Measurements from ENCODE around the gene RAB11FIP4.

DNA sequence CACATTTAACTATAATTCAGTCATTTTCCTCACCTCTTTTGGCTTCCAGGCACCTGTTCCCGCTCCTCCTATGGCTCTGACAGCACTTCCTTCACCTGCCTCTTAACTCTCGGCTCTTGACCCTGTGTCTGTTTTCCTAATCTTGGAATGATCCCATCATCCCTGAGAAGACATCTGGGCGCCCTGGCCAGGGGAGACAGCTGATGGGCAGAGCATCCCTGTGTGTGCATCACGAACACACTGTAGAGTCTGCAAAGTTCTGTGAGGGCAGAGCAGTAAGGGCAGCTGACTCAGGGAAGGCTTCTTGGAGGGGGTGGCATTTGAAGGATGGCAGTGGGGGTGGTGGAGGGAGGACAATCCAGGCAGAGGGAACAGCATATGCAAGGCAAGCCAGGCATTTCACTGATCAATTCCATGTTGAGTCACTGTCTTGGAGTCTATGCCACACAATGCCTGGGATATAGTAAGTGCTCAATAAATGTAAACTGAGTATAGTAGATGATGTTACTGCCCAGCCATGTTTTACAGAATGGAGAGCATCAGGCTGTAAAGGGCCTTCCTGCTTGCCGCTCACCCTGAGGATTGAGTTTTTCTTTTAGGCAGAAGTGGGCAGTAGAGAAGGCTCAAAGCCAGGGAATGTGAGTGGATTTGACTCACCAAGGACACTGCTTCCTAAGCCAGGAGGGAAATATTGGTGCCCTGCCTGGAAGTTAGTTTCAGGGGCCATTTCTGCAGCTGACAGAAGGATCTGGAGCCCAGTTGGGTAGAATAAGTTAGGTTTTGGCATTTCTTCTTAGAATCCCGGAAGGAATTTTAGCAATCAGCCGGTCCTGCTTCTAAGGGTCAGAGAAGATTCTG lies 5.8 kb upstream of the RAB11FIP4 start:
- TF ChIP-seq POLR2A (IDR thresholded peaks at IDR 0.05; ENCODE audit: low read depth, low read length) (no peak), CTCF (IDR thresholded peaks at IDR 0.05 in 2 of 3, conservative IDR thresholded peaks at IDR 0.05 in 1 of 3; ENCODE audit: control insufficient read depth in 2 of 3, extremely low read depth in 1 of 3, insufficient read depth in 1 of 3, low read depth in 3 of 3, low read length in 3 of 3) (no peak), POLR2AphosphoS5 (IDR thresholded peaks at IDR 0.05; ENCODE audit: low read length) (no peak), IRF4 (IDR thresholded peaks at IDR 0.05; ENCODE audit: low read depth, low read length) (no peak), SIN3A (IDR thresholded peaks at IDR 0.05; ENCODE audit: low read depth, low read length) (no peak), RB1 (IDR thresholded peaks at IDR 0.05; ENCODE audit: borderline replicate concordance) (no peak), EP300 (IDR thresholded peaks at IDR 0.05; ENCODE audit: borderline replicate concordance in 1 of 2, control insufficient read depth in 1 of 2, low read depth in 2 of 2, low read length in 2 of 2) (no peak)
- TF ChIP-seq, protein P1, sequence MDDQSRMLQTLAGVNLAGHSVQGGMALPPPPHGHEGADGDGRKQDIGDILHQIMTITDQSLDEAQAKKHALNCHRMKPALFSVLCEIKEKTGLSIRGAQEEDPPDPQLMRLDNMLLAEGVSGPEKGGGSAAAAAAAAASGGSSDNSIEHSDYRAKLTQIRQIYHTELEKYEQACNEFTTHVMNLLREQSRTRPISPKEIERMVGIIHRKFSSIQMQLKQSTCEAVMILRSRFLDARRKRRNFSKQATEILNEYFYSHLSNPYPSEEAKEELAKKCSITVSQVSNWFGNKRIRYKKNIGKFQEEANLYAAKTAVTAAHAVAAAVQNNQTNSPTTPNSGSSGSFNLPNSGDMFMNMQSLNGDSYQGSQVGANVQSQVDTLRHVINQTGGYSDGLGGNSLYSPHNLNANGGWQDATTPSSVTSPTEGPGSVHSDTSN (IDR thresholded peaks at IDR 0.05; ENCODE audit: insufficient replicate concordance, low read depth, low read length), result no peak
